DOHH2 (cell line): Measurements from ENCODE around the gene CES4A.

Experiments
- CTCF ChIP-seq: fragments of 200-600 bp; sonication (generic); IDR thresholded peaks from one replicate; pipeline ENCODE4 v1.5.1; 2014; ENCODE audit warnings: antibody characterized with exemption, mild to moderate bottlenecking, low read depth, low read length; ENCODE audit not compliant: poor library complexity, severe bottlenecking
- EZH2phosphoT487 ChIP-seq: fragments of 200-600 bp; sonication (generic); IDR thresholded peaks from 2 replicates; pipeline ENCODE4 v1.6.1; 2017; ENCODE audit warnings: borderline replicate concordance, mild to moderate bottlenecking, antibody characterized with exemption, low read length, moderate library complexity, mixed read lengths

GRCh38 chr16:66996983-66997358, 8.6 kb downstream of the CES4A start:
- TF ChIP-seq CTCF = no peak
- no peak for TF ChIP-seq EZH2phosphoT487
